Measurements from ENCODE around the gene KIAA1614. TPM values are rescaled to one million over a fixed set of nuclear protein-coding genes. Genes with fewer than 3 reads are reported as not detected.

The KIAA1614 gene
- polyA plus RNA-seq, 4 donors, result 0.89 to 2.1 (median 1.4) TPM; not detected in 1

GRCh38 chr1:180939073-180939710 is 26.5 kb downstream of the KIAA1614 start:
- H3K4me3 ChIP-seq (ENCODE audit: low read depth in 1 of 3, low read length in 3 of 3), result no peak overlapping the region
- FAIRE-seq, result no peak
- 74 to 84% (median 81%) methylated on average over 9 of the region's 9 CpGs for WGBS, 3 donors
- no peak overlapping the region for H3K27ac ChIP-seq (ENCODE audit: low read depth in 1 of 3, low read length in 2 of 3)
- no peak for DNase-seq
- no peaks in the 10 kb centered on the region for H3K9me3 ChIP-seq (ENCODE audit: control insufficient read depth in 2 of 2, insufficient read depth in 1 of 2, low read depth in 1 of 2, low read length in 1 of 2)
- peaks cover 0 to 6% (median 3%) of the 10 kb centered on the region in 3 donors for H3K4me1 ChIP-seq (ENCODE audit: control insufficient read depth in 3 of 3, insufficient read depth in 2 of 3, low read depth in 1 of 3, low read length in 2 of 3)
- H3K36me3 ChIP-seq (ENCODE audit: control insufficient read depth in 3 of 3, insufficient read depth in 2 of 3, low read depth in 1 of 3, low read length in 3 of 3), result peaks cover 0 to 16% (median 0%) of the 10 kb centered on the region in 3 donors
- H3K27me3 ChIP-seq (ENCODE audit: control insufficient read depth in 3 of 3, insufficient read depth in 3 of 3, low read length in 3 of 3), result peaks cover 0 to 4% (median 0%) of the 10 kb centered on the region in 3 donors

GRCh38 chr1:180939711-180940103 is 27.0 kb downstream of the KIAA1614 start:
- H3K4me1 ChIP-seq (ENCODE audit: control insufficient read depth in 3 of 3, insufficient read depth in 2 of 3, low read depth in 1 of 3, low read length in 2 of 3), result peaks cover 0 to 6% (median 3%) of the 10 kb centered on the region in 3 donors
- WGBS, 3 donors, result 77 to 86% (median 85%) methylated on average over 3 of the region's 3 CpGs
- no peak overlapping the region for H3K27ac ChIP-seq (ENCODE audit: low read depth in 1 of 3, low read length in 2 of 3)
- H3K4me3 ChIP-seq (ENCODE audit: low read depth in 1 of 3, low read length in 3 of 3), result no peak overlapping the region
- H3K9me3 ChIP-seq (ENCODE audit: control insufficient read depth in 2 of 2, insufficient read depth in 1 of 2, low read depth in 1 of 2, low read length in 1 of 2), result no peaks in the 10 kb centered on the region
- H3K36me3 ChIP-seq (ENCODE audit: control insufficient read depth in 3 of 3, insufficient read depth in 2 of 3, low read depth in 1 of 3, low read length in 3 of 3), result peaks cover 0 to 20% (median 0%) of the 10 kb centered on the region in 3 donors
- DNase-seq (no peak), FAIRE-seq (no peak)
- peaks cover 0 to 3% (median 0%) of the 10 kb centered on the region in 3 donors for H3K27me3 ChIP-seq (ENCODE audit: control insufficient read depth in 3 of 3, insufficient read depth in 3 of 3, low read length in 3 of 3)

DNA sequence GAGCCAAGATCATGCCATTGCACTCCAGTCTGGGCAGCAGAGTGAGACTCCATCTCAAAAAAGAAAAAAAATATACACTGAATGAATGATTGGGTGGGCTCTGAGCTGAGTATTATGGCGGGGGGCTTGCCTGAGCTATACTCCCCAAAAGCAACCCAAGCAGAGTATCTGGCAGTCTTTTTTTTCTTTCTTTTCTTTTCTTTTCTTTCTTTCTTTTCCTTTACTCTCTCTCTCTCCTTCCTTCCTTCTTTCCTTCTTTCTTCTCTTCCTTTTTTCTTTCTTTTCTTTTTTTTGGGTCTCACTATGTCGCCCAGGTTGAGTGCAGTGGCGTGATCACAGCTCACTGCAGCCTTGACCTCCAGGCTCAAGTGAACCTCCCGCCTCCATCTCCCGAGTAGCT is 27.7 kb downstream of the KIAA1614 start:
- no peak for FAIRE-seq

GRCh38 chr1:180941518-180942275 is 29.0 kb downstream of the KIAA1614 start:
- no peaks in the 10 kb centered on the region for H3K27me3 ChIP-seq (ENCODE audit: control insufficient read depth in 3 of 3, insufficient read depth in 3 of 3, low read length in 3 of 3)
- peaks cover 0 to 2% of the 10 kb centered on the region in 2 donors for H3K9me3 ChIP-seq (ENCODE audit: control insufficient read depth in 2 of 2, insufficient read depth in 1 of 2, low read depth in 1 of 2, low read length in 1 of 2)
- no peak for DNase-seq
- no peak overlapping the region for H3K4me3 ChIP-seq (ENCODE audit: low read depth in 1 of 3, low read length in 3 of 3)
- H3K36me3 ChIP-seq (ENCODE audit: control insufficient read depth in 3 of 3, insufficient read depth in 2 of 3, low read depth in 1 of 3, low read length in 3 of 3), result peaks cover 0 to 25% (median 2%) of the 10 kb centered on the region in 3 donors
- H3K27ac ChIP-seq (ENCODE audit: low read depth in 1 of 3, low read length in 2 of 3), result no peak overlapping the region
- 65 to 85% (median 78%) methylated on average over 20 of the region's 20 CpGs for WGBS, 3 donors
- no peak for FAIRE-seq
- no peaks in the 10 kb centered on the region for H3K4me1 ChIP-seq (ENCODE audit: control insufficient read depth in 3 of 3, insufficient read depth in 2 of 3, low read depth in 1 of 3, low read length in 2 of 3)

More for the DNA sequence above, 27.7 kb downstream of the KIAA1614 start:
- no peak overlapping the region for H3K4me3 ChIP-seq (ENCODE audit: low read depth in 1 of 3, low read length in 3 of 3)
- WGBS, 3 donors, result 61 to 91% (median 77%) methylated on average over 5 of the region's 5 CpGs
- no peak overlapping the region for H3K27ac ChIP-seq (ENCODE audit: low read depth in 1 of 3, low read length in 2 of 3)
- H3K4me1 ChIP-seq (ENCODE audit: control insufficient read depth in 3 of 3, insufficient read depth in 2 of 3, low read depth in 1 of 3, low read length in 2 of 3), result peaks cover 0 to 6% (median 3%) of the 10 kb centered on the region in 3 donors
- peaks cover 0 to 26% (median 0%) of the 10 kb centered on the region in 3 donors for H3K36me3 ChIP-seq (ENCODE audit: control insufficient read depth in 3 of 3, insufficient read depth in 2 of 3, low read depth in 1 of 3, low read length in 3 of 3)
- no peaks in the 10 kb centered on the region for H3K27me3 ChIP-seq (ENCODE audit: control insufficient read depth in 3 of 3, insufficient read depth in 3 of 3, low read length in 3 of 3)
- no peaks in the 10 kb centered on the region for H3K9me3 ChIP-seq (ENCODE audit: control insufficient read depth in 2 of 2, insufficient read depth in 1 of 2, low read depth in 1 of 2, low read length in 1 of 2)
- DNase-seq, result no peak

GRCh38 chr1:180945151-180945550 is 32.5 kb downstream of the KIAA1614 start:
- H3K27ac ChIP-seq (ENCODE audit: low read depth in 1 of 3, low read length in 2 of 3), result no peak overlapping the region
- DNase-seq (no peak), FAIRE-seq (no peak)
- WGBS, 3 donors, result 93 to 96% (median 95%) methylated on average over 15 of the region's 15 CpGs
- H3K4me1 ChIP-seq (ENCODE audit: control insufficient read depth in 3 of 3, insufficient read depth in 2 of 3, low read depth in 1 of 3, low read length in 2 of 3), result no peaks in the 10 kb centered on the region
- H3K4me3 ChIP-seq (ENCODE audit: low read depth in 1 of 3, low read length in 3 of 3), result no peak overlapping the region
- peaks cover 0 to 2% of the 10 kb centered on the region in 2 donors for H3K9me3 ChIP-seq (ENCODE audit: control insufficient read depth in 2 of 2, insufficient read depth in 1 of 2, low read depth in 1 of 2, low read length in 1 of 2)
- H3K36me3 ChIP-seq (ENCODE audit: control insufficient read depth in 3 of 3, insufficient read depth in 2 of 3, low read depth in 1 of 3, low read length in 3 of 3), result peaks cover 0 to 42% (median 2%) of the 10 kb centered on the region in 3 donors
- no peaks in the 10 kb centered on the region for H3K27me3 ChIP-seq (ENCODE audit: control insufficient read depth in 3 of 3, insufficient read depth in 3 of 3, low read length in 3 of 3)

- no peak for DNase-seq
- H3K4me1 ChIP-seq (ENCODE audit: control insufficient read depth in 3 of 3, insufficient read depth in 2 of 3, low read depth in 1 of 3, low read length in 2 of 3), result no peaks in the 10 kb centered on the region
- WGBS, 3 donors, result 87 to 94% (median 89%) methylated on average over 8 of the region's 8 CpGs
- no peak for FAIRE-seq
- no peaks in the 10 kb centered on the region for H3K27me3 ChIP-seq (ENCODE audit: control insufficient read depth in 3 of 3, insufficient read depth in 3 of 3, low read length in 3 of 3)
- no peak overlapping the region for H3K27ac ChIP-seq (ENCODE audit: low read depth in 1 of 3, low read length in 2 of 3)
- H3K4me3 ChIP-seq (ENCODE audit: low read depth in 1 of 3, low read length in 3 of 3), result no peak overlapping the region
- H3K36me3 ChIP-seq (ENCODE audit: control insufficient read depth in 3 of 3, insufficient read depth in 2 of 3, low read depth in 1 of 3, low read length in 3 of 3), result peaks cover 0 to 46% (median 2%) of the 10 kb centered on the region in 3 donors
- peaks cover 0 to 2% of the 10 kb centered on the region in 2 donors for H3K9me3 ChIP-seq (ENCODE audit: control insufficient read depth in 2 of 2, insufficient read depth in 1 of 2, low read depth in 1 of 2, low read length in 1 of 2)
Observed at GRCh38 chr1:180945551-180945950, 32.9 kb downstream of the KIAA1614 start.

DNA sequence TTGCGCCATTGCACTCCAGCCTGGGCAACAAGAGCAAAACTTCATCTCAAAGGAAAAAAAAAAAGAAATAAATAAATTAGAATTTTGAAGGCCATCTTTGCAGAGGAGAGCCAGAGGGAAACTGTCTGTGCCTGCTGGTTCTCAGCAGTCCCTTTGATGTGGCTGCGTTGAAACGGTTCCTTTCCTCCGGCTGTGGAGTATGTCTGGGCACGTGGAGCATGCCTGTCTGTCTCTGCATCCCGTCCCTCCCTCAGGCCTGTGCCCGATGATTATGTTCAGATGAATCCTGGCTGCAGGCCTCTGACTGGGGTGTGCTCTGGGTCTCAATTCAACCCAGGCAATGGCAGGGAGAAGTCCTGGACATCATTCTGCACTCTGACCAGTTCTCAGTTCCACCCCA is 33.4 kb downstream of the KIAA1614 start:
- no peaks in the 10 kb centered on the region for H3K27me3 ChIP-seq (ENCODE audit: control insufficient read depth in 3 of 3, insufficient read depth in 3 of 3, low read length in 3 of 3)
- no peaks in the 10 kb centered on the region for H3K4me1 ChIP-seq (ENCODE audit: control insufficient read depth in 3 of 3, insufficient read depth in 2 of 3, low read depth in 1 of 3, low read length in 2 of 3)
- 82 to 90% (median 84%) methylated on average over 6 to 7 of the region's 7 CpGs for WGBS, 3 donors
- DNase-seq (no peak), FAIRE-seq (no peak)
- H3K9me3 ChIP-seq (ENCODE audit: control insufficient read depth in 2 of 2, insufficient read depth in 1 of 2, low read depth in 1 of 2, low read length in 1 of 2), result peaks cover 0 to 2% of the 10 kb centered on the region in 2 donors
- no peak overlapping the region for H3K27ac ChIP-seq (ENCODE audit: low read depth in 1 of 3, low read length in 2 of 3)
- H3K36me3 ChIP-seq (ENCODE audit: control insufficient read depth in 3 of 3, insufficient read depth in 2 of 3, low read depth in 1 of 3, low read length in 3 of 3), result peaks cover 0 to 49% (median 2%) of the 10 kb centered on the region in 3 donors
- H3K4me3 ChIP-seq (ENCODE audit: low read depth in 1 of 3, low read length in 3 of 3), result no peak overlapping the region

DNA sequence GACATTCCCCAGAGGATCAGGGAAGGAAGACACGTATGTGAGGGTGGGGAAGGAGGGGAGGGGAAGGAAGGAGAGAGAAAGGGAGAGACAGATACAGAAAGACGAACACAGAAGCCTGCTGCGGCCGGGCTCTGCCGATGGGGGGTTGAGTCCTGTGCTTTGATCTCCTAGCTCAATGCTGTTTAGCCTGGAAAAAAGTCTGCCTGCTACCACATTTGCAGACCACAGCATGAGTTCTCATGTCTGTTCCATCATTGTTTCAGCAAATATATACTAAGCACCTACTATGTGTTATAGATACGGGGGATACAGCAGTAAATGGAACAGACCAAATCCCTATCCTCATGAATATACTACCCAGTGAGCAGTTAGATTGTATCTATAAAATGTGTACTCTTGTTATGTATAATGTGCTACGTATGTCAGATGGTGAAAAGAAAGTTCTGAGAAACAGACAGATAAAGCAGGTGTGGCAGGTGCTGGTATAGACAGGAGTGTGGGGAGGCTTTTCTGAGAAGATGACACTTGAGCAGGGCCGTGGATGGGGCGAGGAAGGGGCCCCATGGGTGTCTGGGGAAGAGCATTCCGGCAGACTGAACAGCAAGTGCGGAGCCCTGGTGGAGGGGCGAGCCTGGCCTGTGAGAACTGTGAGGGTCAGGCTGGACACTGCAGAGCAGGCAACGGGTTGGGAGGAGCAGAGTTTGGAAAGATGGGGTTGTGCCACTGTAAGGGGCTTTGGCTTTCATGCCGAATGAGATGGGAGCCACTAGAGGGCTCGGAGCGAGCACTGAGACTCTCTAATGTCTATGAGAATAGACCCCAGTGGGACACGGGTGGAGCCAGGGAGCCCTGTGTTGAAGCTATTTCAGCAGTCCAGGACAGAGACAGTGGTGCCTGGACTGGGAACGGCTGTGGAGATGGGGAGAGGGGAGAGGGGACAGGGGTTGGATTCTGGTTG is 34.1 kb downstream of the KIAA1614 start:
- FAIRE-seq, result no peak
- Histone ChIP-seq H3K27ac (ENCODE audit: low read depth in 1 of 3, low read length in 2 of 3) (no peak overlapping the region), H3K36me3 (ENCODE audit: control insufficient read depth in 3 of 3, insufficient read depth in 2 of 3, low read depth in 1 of 3, low read length in 3 of 3) (peaks cover 0 to 51% (median 2%) of the 10 kb centered on the region in 3 donors), H3K4me3 (ENCODE audit: low read depth in 1 of 3, low read length in 3 of 3) (no peak overlapping the region), H3K4me1 (ENCODE audit: control insufficient read depth in 3 of 3, insufficient read depth in 2 of 3, low read depth in 1 of 3, low read length in 2 of 3) (no peaks in the 10 kb centered on the region), H3K9me3 (ENCODE audit: control insufficient read depth in 2 of 2, insufficient read depth in 1 of 2, low read depth in 1 of 2, low read length in 1 of 2) (peaks cover 0 to 2% of the 10 kb centered on the region in 2 donors), H3K27me3 (ENCODE audit: control insufficient read depth in 3 of 3, insufficient read depth in 3 of 3, low read length in 3 of 3) (no peaks in the 10 kb centered on the region)
- DNase-seq, result no peak
- 84 to 91% (median 86%) methylated on average over 18 of the region's 18 CpGs for WGBS, 3 donors
